Bone marrow (tissue), 2 donors: Measurements from ENCODE around the gene ETV5.
"Not testable (repeated sequence)": the region's sequence is repeated elsewhere in the genome, so short reads cannot be mapped to it uniquely, and the experiment has no call there.

ENCODE experiments used
- DNase-seq, 2 donors: peaks; one replicate each; lab custom pipeline; 2025; lab: John Stamatoyannopoulos, UW

Gene ETV5

DNA sequence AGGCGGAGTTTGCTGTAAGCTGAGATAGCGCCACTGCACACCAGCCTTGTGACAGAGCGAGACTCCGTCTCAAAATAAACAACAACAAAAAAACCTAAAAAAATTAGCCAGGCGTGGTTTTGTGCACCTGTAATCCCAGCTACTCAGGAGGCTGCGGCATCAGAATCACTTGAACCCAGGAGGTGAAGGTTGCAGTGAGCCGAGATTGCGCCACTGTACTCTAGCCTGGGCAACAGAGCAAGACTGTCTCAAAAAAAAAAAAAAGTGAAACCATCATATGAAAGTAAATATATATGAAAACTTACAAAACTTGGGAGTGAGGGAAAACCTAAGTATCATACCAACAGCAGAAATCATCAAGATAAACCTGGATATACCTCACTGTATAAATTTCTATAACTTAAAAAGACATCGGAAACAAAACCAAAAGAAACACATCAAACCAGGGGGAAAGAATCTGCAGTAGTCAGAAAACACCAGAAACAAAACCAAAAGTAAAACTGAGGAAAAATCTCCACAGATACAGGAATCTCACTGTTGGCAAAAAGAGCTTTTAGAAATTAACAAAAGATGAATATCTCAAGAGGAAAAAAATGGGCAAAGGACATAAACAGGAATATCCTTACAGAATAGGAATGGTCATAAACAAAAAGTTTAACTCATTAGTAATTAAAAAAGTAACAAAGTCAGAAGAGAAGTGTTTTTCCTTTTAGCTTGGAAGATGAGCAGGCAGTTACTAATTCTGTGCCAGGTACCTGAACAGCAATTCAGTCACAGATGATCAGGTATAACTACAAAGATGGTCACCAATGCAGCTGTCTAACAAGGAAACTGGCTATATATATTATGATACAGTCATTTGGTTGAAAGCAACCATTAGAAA lies 41.3 kb downstream of the ETV5 start:
- DNase-seq = peak in 1 of 2 donors; percentile 26

GRCh38 chr3:186060222-186060621 lies 48.7 kb downstream of the ETV5 start:
- no peak for DNase-seq

- DNase-seq = no peak
Measured at GRCh38 chr3:186059192-186059591, 49.7 kb downstream of the ETV5 start.

DNA sequence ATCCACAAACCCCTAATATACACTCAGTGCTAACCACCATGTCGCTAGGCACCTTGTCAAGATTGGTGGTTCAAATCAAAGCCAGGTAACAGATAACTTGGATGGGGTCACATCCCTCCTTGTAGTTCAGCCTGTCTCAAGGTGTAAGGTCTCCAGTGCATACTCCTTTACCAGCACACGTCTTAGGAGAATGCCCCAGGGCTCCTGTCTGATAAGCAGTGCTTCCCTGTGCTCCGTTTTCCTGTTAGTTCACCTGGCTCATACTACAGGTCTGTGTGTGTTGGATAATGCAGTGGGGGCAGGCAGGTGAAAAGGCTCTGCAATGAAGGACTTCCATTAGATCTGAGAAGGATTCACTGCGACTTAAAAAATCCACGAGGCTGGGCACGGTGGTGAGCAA lies 50.7 kb downstream of the ETV5 start:
- DNase-seq = no peak

GRCh38 chr3:186057594-186057993 lies 51.3 kb downstream of the ETV5 start:
- DNase-seq = no peak

DNA sequence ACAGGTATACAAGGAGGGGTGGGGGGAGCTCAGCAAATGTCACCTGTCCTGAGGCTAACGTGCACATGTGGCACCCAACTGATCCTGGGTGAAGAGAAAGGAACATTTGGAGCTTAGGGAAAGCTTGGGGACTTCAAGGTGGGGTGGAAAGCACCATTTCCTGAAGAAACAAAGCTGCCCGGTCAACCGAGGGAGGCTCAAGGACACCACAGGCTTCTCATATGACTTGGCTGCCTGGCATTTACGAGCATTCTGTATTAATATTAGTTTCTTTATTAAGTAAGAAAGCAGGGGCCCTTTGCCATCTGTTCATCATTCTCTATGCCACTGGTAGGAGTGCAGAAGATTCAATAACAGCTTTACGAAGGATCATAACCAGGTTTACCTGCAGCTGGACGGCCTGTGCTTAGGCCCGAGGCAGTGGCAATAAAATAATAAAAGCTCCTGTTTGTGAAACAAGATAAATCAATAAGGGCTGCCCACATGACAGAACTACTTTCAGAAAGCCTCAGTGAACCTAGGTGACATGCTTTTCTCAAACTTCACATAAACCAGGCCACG lies 54.0 kb downstream of the ETV5 start:
- no peak for DNase-seq

GRCh38 chr3:186053954-186054791 lies 54.7 kb downstream of the ETV5 start:
- DNase-seq = no peak

GRCh38 chr3:186052096-186052840 lies 56.6 kb downstream of the ETV5 start:
- DNase-seq = no peak

DNA sequence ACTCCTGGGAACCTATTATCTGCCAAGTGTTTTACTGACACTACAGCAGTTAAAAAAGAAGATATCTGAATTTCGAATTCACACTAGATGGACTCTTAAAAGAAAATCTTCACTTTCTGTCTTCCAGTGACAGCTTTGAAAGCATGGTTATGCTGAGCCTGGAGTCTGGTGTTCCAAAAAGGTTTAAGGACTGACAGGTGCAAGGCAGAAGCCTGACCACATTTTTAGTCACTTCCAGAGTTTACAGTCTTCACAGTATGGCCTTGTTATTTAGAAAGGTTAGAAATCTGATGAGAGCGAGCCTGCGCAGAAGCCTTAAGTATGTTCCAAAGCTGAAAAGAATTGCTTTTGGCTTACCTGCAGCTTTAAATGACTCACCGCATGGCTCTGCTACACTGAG lies 59.9 kb downstream of the ETV5 start:
- DNase-seq = no peak

DNA sequence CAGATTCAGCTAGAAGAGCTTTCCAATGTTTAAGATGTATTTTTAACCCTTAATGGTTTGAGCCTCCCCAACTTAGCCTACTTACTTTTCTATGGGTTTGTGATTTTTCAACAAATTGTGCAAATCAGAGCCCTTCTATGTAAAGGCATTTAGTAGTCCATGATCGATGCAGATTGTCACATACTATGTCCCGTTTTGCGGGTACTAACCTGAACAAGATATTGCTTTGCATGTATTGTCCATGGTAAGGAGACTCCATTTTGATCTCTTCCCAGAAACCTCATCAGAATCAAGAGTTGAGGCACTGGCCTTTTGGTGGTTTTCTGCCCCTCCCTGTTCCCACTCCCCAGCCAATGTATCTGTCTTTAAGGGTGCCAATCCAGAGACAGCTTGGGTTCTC lies 60.8 kb downstream of the ETV5 start:
- DNase-seq = no peak

DNA sequence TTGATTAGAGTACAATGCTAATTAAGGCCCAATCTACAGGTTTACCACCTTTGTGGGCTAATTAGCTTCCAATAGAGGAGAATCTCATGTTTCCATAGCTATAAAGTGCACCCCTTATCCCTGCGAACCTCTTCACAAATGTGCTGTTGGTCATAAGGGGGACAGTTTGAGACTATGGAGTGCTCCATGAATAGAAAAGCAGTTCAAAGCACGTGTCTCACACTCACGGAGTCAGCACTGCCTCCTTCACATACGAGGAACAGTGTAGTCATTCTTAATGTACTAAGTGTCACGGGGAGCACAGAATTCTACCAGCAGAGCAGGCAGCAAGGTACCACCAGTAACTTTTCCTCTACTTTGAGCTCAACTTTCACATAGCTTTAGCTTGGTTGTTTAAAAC lies 62.1 kb downstream of the ETV5 start:
- no peak for DNase-seq

- DNase-seq = no peak
Measured at GRCh38 chr3:186044968-186045367, 63.9 kb downstream of the ETV5 start.

GRCh38 chr3:186044427-186044826 lies 64.5 kb downstream of the ETV5 start:
- DNase-seq = no peak

DNA sequence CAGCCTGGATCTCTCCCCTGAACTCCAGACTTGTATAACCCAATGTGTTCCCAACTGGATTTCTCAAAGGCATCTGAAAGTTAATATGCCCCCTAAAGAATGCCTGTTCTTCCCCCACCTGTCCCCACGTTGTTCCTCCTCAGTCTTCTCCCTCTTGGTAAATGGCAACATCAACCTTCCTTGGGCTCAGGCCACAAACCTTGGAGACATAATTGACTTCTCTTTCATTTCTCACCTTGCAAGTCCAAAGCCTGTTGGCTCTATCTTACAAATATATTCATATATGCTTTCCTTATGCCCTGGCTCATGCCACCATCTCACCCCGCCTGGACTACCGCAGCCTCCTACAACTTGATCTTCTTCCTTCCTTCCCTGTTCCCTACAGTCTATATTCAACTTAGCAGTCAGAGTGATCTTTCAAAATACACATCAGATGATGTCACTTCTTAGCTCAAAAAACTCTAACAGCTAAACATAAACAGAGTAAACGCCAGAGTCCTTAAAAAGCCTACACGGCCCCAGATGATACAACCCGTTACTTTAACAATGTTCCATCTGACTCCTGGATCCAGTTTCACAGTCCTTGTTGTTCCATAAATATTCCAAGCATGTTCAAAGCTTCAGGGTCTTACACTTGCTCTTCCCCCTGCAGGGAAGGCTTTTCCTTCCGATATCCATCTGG lies 66.2 kb downstream of the ETV5 start:
- DNase-seq = no peak

GRCh38 chr3:186042036-186042435 lies 66.9 kb downstream of the ETV5 start:
- DNase-seq = no peak

DNA sequence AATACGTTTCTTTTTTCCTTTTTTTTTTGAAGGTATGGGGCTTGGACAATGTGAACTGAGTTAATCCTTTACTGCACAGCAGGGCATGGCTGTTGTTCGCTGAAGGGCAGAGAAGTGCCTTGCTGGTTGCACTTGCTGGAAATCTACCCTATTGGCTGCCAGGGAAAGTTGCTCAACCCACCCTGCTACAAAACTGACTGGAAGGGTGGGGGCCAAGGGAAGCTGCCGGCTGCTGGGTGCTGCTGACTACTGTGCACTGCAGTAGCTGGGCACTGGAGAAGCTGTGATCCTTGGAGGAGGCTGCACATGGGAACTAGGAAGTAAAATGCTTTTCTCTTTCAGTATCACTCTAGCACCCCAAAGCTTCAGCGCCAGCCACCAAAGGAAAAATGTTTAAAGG lies 70.5 kb downstream of the ETV5 start:
- DNase-seq = no peak

DNA sequence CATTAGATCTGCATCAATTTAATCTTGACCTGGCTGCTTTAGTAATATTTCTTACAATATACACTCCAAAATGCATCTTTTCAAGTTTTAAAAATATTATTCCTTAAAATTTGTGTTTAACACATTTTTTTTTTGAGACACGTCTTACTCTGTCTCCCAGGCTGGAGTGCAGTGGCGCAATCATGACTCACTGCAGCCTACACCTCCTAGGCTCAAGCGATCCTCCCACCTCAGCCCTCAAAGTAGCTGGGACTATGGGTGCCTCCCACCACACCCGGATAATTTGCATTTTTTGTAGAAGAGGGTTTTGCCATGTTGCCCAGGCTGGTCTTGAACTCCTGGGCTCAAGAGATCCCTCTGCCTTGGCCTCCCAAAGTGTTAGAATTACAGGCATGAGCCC lies 73.6 kb downstream of the ETV5 start:
- no peak for DNase-seq

- DNase-seq = no peak
Measured at GRCh38 chr3:186032321-186032720, 76.6 kb downstream of the ETV5 start.

DNA sequence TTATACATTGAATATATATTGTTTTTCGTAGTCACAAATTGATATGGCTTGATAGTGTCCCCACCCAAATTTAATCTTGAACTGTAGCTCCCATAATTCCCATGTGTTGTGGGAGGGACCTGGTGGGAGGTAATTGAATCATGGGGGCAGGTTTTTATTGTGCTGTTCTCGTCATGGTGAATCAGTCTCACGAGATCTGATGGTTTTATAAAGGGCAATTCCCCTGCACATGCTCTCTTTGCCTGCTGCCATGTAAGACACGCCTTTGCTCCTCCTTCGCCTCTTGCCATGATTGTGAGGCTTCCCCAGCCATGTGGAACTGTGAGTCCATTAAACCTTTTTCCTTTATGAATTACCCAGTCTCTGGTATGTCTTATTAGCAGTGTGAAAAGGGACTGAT lies 82.9 kb downstream of the ETV5 start:
- not testable (repeated sequence) for DNase-seq

GRCh38 chr3:186025161-186025560 lies 83.7 kb downstream of the ETV5 start:
- no peak for DNase-seq

- DNase-seq = no peak
Measured at GRCh38 chr3:186024210-186024609, 84.7 kb downstream of the ETV5 start.

DNA sequence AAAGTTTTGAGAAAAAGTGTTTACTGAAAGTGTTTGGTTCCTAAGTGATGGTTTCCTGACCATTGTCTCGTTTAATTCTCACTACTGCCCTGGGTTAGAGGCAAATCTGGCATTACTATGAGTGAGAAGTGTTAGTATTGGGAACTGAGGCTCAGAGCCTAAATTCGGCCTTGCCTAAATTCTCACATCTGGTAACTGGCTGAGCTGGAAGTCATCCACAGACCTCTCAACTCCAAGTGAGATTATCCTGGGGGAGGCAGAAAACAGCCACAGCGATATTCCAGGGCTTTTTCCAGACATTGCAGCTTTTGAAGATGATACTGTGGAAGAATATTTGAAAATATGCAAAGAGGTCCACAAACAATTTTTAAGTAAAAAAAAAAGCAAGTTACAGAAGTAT lies 86.0 kb downstream of the ETV5 start:
- no peak for DNase-seq
